Spleen (tissue), 7 donors: ENCODE measurements around the gene FAM221A.

ENCODE experiments used
- POLR2A ChIP-seq, 3 donors: fragments of 450-650 bp; IDR thresholded peaks; one replicate each; pipeline ENCODE4 v1.5.1; 2017; ENCODE audit warnings: antibody characterized with exemption in 3 of 3, mild to moderate bottlenecking in 1 of 3
- TF ChIP-seq, protein P1 (sequence below), 11 experiments: fragments of 200-600 bp in 7 of 11; fragments of 450-650 bp in 4 of 11; sonication (generic) in 4 of 11; IDR thresholded peaks in 8 of 11; conservative IDR thresholded peaks in 3 of 11; 1 replicate in 7 of 11; 2 replicates in 4 of 11; pipeline versions ENCODE4 v1.4.0 to v1.8.0; 2016 to 2021; ENCODE audit warnings: antibody characterized with exemption in 11 of 11, inconsistent platforms in 4 of 11, mild to moderate bottlenecking in 1 of 11
- donor health status: DM: no; HTN: no; CAD: no; lungs with moderate emphysema.
- donor health status: DM: no; HTN: no; CAD: no.
- donor health status: DM: no; HTN: no; CAD: no.

DNA sequence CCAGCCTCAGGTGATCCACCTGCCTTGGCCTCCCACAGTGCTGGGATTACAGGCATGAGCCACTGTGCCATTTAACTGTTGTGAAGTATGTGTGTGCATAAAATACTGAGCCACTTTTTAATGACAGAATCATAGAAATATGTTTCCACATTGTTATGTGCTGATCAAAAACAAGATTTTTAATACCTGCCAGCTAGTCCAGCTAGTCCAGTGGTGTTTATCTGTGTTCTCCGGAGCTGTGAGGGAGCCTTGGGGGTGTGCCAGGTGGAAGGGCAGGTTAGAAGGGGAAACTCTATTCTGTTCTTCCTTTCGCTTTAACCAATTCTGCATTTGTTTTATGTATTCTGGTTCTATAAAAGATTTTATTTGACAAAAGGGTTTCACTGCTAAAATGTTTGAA lies 7.0 kb downstream of the FAM221A start:
- TF ChIP-seq, protein P1, sequence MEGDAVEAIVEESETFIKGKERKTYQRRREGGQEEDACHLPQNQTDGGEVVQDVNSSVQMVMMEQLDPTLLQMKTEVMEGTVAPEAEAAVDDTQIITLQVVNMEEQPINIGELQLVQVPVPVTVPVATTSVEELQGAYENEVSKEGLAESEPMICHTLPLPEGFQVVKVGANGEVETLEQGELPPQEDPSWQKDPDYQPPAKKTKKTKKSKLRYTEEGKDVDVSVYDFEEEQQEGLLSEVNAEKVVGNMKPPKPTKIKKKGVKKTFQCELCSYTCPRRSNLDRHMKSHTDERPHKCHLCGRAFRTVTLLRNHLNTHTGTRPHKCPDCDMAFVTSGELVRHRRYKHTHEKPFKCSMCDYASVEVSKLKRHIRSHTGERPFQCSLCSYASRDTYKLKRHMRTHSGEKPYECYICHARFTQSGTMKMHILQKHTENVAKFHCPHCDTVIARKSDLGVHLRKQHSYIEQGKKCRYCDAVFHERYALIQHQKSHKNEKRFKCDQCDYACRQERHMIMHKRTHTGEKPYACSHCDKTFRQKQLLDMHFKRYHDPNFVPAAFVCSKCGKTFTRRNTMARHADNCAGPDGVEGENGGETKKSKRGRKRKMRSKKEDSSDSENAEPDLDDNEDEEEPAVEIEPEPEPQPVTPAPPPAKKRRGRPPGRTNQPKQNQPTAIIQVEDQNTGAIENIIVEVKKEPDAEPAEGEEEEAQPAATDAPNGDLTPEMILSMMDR (IDR thresholded peaks at IDR 0.05 in 8 of 11, conservative IDR thresholded peaks at IDR 0.05 in 3 of 11) = no peak
- TF ChIP-seq POLR2A (IDR thresholded peaks at IDR 0.05) = no peak
